CD4-positive, alpha-beta T cell treated with Interleukin-15 for 1 hour (primary cell): ENCODE measurements around the gene SHROOM3.
"Not testable (repeated sequence)": the region's sequence is repeated elsewhere in the genome, so short reads cannot be mapped to it uniquely, and the experiment has no call there.

ENCODE experiments used
- DNase-seq: peaks from one replicate; pipeline ENCODE4 v3.0.0-alpha.2; 2020

Gene SHROOM3

GRCh38 chr4:76702440-76703122 is 267.6 kb downstream of the SHROOM3 start:
- DNase-seq, result no peak

GRCh38 chr4:76703123-76703490 is 268.1 kb downstream of the SHROOM3 start:
- no peak for DNase-seq

GRCh38 chr4:76703676-76704075 is 268.6 kb downstream of the SHROOM3 start:
- no peak for DNase-seq

GRCh38 chr4:76704133-76704881 is 269.3 kb downstream of the SHROOM3 start:
- no peak for DNase-seq

- no peak for DNase-seq
These were observed 270.4 kb downstream of the SHROOM3 start for GRCh38 chr4:76705472-76705871.

- no peak for DNase-seq
These were observed 271.6 kb downstream of the SHROOM3 start for GRCh38 chr4:76706581-76706980.

- DNase-seq, result no peak
These were observed 274.1 kb downstream of the SHROOM3 start for GRCh38 chr4:76708971-76709771.

- no peak for DNase-seq
These were observed 274.7 kb downstream of the SHROOM3 start for GRCh38 chr4:76709772-76710090.

GRCh38 chr4:76712564-76712963 is 277.5 kb downstream of the SHROOM3 start:
- no peak for DNase-seq

- DNase-seq, result no peak
These were observed 279.2 kb downstream of the SHROOM3 start for GRCh38 chr4:76714226-76714625.

- no peak for DNase-seq
These were observed 281.0 kb downstream of the SHROOM3 start for GRCh38 chr4:76716020-76716419.

- no peak for DNase-seq
These were observed 281.6 kb downstream of the SHROOM3 start for GRCh38 chr4:76716658-76717057.

GRCh38 chr4:76717431-76717830 is 282.4 kb downstream of the SHROOM3 start:
- DNase-seq, result no peak

GRCh38 chr4:76718021-76718420 is 283.0 kb downstream of the SHROOM3 start:
- no peak for DNase-seq

- no peak for DNase-seq
These were observed 283.8 kb downstream of the SHROOM3 start for GRCh38 chr4:76718831-76719230.

GRCh38 chr4:76720121-76720520 is 285.1 kb downstream of the SHROOM3 start:
- no peak for DNase-seq

GRCh38 chr4:76722146-76722545 is 287.1 kb downstream of the SHROOM3 start:
- DNase-seq, result not testable (repeated sequence)

GRCh38 chr4:76722838-76723237 is 287.8 kb downstream of the SHROOM3 start:
- no peak for DNase-seq

- DNase-seq, result no peak
These were observed 288.3 kb downstream of the SHROOM3 start for GRCh38 chr4:76723373-76723772.

- DNase-seq, result no peak
These were observed 288.9 kb downstream of the SHROOM3 start for GRCh38 chr4:76723924-76724323.

GRCh38 chr4:76725039-76725438 is 290.0 kb downstream of the SHROOM3 start:
- no peak for DNase-seq

- DNase-seq, result no peak
These were observed 291.1 kb downstream of the SHROOM3 start for GRCh38 chr4:76726176-76726575.

GRCh38 chr4:76726631-76727030 is 291.6 kb downstream of the SHROOM3 start:
- DNase-seq, result no peak

- DNase-seq, result not testable (repeated sequence)
These were observed 292.9 kb downstream of the SHROOM3 start for GRCh38 chr4:76727934-76728333.
